Activated CD4-positive, alpha-beta T cell treated with anti-CD3 and anti-CD28 coated beads, Interleukin-2, amount 50 U/mL, for 4 hours (primary cell): ENCODE measurements around the gene SLC22A23.
"Not testable (repeated sequence)": the region's sequence is repeated elsewhere in the genome, so short reads cannot be mapped to it uniquely, and the experiment has no call there.

Experiments
- DNase-seq, 2 experiments: peaks; one replicate each; pipeline ENCODE4 v3.0.0-alpha.2; 2020

The SLC22A23 gene

DNA sequence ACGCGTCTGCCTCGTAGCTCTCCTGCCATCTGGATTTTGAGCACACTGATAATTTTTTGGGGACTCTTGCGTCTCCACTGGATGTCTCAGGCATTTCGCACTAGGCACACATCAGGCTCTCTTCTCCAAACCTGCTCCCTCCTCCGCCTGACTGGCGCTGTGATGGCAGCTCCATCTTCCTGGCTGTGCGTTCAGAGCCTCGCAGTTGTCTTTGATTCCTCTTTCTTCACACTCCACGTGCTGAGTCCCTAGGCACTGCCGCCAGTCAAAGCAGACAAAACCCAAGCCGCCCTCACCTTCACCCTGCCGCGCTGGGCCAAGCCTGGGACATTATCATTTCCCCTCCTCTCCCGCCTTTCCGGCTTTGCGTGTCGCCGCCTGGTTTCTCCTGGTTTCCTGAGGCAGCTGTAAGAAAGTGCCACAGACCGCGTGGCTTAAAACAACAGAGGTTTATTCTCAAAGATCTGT, 197.3 kb downstream of the SLC22A23 start:
- DNase-seq, result peak; percentile 23 to 26

DNA sequence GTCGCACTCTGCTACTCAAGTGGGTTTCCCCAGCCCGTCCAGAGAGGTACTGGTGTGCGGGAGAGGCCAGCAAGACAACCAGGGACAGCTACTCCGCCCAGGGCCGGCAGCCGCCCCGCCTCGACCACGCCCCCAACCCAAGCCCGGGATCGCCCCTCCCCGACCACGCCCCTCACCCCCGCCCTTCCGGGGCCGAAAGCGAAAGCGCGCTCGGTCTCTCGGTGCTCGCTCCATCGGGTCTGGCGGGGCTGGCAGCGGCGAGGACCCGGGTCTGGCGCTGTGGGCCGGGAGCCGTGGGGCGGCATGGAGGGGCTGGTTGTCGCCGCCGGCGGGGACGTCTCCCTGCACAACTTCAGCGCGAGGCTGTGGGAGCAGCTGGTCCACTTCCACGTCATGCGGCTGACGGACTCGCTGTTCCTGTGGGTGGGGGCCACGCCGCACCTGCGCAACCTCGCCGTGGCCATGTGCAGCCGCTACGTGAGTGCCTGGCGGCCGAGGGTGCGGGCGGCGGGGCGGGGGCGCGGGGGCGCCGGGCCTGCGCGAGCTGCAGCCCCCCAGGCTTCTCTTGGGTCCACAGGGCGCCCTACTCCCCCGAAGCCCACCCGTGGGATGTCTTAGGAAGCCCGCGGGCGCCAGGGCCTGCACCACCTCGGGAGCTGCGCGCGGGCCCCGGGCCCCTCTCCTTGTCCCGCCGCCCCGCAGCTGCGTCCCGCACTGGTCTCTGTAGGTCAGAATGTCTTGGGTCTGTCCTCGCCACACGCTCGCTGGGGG, 197.9 kb downstream of the SLC22A23 start, which contains the start of gene PSMG4:
Gene PSMG4 (plus strand): TSS at position 228 of the 771 bp plus-strand sequence. CDS start 76 bp downstream, at position 304.
- DNase-seq, result peak; percentile 92 to 93

DNA sequence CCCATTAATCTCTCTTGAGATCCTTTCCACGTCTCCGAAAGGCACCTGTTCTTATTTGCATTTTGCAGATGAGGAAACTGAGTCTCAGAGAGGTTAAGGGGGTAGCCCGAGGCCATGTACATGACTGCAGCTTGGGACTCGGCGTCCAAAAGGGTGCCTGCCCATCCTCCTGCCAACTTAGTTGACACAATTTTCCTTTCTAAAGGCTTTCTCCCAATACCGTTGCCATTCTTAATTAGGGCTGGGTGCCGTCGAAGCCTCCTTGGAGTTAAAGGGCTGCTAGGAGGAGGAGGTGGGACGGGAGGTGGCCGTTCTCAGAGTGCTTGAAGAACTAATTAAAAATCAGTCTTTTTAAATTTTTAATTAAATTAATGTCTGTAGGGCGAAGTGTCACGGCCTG, 198.6 kb downstream of the SLC22A23 start:
- DNase-seq, result no peak

DNA sequence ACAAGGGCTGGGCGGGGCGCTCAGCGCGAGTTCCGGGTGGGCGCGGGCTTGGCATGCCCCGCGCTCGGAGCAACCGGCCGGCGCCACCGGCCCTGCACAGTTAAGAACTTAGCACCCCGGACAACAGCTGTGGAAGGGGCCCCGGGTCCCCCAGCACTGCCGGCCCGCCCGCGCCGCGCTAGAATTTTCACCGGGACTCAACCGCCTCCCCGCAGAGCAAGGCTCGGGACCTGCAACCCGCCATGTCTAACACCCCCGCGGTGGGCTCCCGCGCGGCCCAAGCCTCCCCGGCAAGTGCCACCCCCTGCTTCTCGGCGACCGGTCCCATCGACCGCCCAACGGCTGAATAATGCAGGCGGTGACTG, 203.3 kb downstream of the SLC22A23 start:
- DNase-seq, result no peak

DNA sequence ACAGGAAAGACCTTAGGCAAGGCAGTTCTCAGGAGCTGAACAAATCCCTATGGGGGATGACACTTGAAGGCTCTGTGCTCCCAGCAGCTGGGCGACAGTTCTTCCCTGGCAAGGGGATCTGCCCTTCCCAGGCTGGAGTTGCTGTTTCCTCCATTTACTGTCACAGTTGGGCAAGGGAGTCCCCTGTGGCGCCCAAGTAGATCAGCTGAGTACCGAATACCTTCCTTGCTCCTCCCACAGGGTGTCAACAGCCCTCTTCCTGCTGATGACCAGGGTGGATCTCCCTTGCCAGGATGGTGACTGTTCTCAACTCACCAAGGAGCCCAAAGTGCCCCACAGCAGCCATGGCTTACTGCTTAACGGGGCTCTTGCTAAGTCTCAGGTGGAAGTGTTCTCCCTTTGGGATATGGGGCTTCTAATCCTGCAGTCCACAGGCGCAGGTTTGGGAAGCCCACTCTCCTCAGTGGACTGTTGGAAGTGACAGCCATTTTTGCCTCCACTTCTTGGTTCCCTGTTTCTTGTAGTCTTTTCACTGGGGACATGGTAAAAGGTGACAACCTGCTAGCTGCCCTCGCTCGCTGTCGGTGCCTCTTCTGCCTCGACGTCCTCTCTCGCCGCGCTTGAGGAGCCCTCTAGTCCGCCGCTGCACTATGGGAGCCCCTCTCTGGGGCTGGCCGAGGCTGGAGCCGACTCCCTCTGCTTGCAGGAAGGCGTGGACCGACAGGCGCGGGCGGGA, 203.8 kb downstream of the SLC22A23 start:
- DNase-seq, result no peak

DNA sequence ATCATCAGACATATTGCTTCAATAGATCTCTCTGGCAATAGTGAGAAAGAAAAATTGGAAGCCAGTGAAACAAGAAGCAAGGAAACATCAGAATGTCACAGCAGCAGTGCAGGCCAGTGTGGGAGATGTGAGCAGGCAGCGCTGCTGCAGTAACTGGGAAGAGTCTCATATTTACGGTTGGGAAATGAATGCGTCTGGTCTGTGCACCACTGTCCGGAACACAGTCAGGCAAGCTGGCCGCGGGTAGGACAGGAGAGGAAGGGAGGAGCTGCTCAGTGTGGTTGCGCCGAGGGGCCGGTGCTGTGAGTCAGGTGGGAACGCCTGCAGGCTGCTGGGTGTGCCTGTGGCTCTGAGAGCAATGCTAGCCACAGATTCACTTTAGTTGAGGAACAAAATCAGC, 204.5 kb downstream of the SLC22A23 start:
- no peak for DNase-seq

DNA sequence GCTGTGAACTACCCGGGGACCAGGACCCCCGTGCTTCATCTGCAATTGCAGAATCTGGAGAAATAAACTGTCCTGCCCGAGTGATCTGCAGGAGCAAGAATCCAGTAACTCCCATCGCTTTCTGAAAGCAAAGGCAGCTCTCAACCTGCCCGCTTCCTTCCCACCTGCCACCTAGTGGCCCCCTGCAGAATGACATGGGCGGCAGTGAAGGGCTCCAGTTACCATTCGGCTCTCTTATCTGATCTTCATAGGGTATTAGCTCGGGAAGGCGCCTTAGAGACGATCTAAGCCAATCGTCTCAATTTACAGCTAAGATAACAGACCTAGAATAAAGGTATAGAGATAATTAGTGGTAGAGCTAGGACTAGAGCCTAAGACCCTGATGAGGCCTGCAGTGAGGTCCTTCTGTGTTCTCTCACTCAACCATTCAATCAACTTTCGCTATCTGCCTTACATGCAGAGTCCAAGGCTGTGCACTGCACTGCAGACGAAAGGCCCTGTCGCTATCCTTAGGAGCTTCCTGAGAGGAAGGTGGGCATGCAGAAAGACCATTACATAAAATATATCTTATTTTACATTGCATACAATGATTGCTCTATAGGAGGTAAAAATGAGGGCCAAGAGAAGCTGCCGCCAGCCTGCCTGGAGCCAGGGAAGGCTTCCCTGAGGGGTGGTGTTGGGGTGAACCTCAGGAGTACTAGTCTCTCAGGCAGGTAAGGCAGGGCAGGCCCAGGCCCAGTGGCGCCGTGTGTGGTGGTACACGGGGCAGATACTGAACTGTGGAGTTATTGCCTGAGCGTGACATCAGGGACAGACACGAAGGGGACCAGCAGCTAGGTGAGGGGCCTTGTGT, 205.2 kb downstream of the SLC22A23 start:
- DNase-seq, result peak; percentile 74 to 77

DNA sequence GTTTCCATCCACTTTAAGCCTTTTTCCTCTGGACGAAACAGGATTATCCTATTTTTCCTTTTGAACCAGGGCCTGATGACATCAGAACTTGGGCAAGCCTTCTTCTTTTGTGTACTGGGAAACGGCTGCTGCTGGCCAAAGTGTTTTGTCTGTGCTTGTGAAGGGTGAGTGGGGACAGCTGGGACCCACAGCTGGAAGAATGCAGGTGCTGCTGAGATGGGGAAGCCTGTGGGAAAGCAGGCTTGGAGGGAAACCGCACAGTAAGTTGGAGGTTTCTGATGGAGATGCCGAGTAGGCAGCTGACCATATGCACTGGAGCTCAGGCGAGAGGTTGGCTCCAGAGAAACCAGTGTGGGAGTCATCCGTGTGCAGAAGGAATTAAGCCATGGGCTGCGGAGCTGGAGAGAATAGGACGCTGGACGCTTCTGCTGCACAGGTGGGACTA, 206.6 kb downstream of the SLC22A23 start:
- DNase-seq, result no peak

DNA sequence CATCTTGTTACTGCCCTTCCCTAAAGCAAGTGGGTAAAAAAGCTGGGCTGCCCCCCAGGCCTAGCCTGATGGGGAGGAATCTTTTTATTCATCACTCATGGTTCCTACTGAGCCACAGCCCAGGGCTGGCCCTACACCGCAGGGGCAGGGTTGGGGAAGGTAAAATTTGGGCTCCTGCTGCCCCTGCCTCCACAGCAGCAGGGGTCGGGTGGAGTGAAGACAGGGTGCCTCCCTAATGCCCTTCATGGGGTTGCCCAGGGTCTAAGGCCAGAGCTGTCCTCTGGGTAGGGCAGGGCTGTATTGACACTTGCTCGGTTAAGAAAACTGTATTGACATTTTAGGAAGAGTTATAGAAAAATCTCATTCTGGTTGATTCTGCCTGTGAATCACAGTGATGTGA, 207.0 kb downstream of the SLC22A23 start:
- DNase-seq, result no peak

DNA sequence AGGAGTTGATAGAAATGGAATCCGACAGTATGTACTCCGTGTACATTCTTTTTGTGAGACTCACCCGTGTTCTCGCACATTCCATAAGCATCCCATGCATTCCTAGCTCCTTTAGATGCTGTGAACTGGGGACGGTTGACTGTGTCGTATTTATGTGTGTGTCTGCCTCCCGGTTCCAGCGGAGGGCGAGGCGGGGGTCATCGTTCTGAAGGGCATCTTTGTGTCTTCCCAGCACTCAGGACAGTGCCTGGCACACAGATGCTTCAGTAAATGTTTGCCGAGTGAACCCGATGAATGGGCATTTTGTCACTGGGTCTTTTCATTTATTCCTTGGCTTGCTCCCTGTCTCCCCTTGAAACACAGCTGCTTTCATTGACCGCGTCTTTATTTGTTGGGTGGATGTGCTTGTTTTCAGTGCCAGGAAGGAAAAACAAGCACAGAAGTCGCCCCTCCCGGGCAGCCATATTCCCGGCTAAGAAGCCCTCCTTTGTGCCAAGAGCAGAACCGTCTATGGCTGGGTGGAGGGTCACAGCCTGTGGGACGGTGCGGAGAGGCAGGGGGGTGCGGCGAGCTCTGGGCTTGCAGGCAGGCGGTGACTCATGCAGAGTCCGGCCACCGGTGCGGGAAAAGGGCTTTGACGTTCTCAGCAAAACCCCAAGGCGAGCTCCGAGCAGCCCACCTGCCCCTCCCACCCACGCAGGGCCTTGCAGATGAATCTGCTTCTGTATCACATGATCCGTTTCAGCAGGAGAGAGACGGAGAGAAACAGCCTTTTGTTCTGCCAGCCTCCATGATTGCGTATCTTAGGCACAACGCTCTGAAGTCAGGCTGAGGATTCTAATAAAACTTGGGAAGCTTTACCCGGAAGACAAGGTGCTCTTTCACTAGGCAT, 209.3 kb downstream of the SLC22A23 start:
- no peak for DNase-seq

DNA sequence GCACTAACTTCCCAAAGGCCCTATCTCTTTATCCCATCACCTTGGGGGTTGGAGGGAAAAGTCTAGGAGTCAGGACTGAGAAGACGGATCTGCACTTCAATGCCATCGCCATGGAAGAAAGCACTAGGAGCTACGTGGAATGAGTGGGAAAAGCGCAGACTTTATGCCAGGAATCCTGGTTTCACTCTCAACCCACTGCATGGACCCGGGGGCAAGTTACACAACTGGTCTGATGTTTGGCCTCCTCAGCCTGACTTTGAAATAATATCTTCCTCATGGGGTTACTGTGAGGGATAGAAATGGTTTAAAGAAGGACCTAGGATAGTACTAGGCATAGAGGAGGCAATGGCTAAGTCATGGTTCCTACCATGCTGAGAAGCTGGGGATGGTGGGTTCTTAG, 211.6 kb downstream of the SLC22A23 start:
- no peak for DNase-seq

DNA sequence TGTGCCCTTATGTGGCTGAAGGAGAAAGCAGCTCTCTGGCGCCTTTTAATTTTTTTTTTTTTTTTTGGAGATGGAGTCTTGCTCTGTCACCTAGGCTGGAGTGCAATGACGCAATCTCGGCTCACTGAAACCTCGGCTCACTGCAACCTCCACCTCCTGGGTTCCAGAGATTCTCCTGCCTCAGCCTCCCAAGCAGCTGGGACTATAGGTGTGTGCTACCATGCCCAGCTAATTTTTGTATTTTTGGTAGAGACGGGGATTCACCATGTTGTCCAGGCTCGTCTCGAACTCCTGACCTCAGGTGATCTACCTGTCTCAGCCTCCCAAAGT, 212.1 kb downstream of the SLC22A23 start:
- not testable (repeated sequence) for DNase-seq

DNA sequence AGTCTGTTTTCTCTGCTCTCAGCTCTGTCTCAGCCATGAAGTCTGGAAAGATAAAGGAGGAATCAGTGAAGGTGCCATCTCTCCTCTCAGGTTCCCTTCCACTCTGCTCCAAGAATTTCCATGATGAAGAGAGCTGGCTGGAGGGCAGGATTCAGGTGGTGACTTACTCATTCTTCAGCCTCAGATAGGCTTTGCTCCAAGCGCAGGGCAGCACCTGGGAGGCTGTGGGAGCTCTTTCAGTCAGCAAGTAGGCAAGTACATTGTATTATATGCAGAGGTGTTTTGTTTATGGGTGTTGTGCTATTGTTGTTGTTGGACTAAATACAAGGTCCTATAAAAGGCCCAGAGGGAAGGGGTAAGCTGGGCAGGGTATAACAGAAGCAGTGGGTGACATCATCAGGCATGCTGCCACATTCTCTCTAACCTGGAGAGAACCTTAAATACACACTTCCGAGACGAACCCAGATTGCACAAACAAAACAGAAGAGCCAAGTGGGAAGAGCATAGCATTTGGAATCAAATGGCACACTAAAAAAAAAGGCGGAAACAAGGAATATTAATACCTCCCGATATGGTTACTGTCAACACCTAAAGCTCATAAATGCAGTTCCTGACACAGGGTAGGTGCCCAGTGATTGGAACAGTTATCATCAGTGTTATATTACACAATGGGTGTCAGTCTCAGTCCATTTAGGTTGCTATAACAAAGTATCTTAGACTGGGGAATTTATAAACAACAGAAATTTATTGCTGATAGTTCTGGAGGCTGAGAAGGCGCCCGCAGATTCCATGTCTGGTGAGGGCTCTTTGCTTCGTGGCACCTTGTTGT, 212.6 kb downstream of the SLC22A23 start:
- DNase-seq, result no peak

DNA sequence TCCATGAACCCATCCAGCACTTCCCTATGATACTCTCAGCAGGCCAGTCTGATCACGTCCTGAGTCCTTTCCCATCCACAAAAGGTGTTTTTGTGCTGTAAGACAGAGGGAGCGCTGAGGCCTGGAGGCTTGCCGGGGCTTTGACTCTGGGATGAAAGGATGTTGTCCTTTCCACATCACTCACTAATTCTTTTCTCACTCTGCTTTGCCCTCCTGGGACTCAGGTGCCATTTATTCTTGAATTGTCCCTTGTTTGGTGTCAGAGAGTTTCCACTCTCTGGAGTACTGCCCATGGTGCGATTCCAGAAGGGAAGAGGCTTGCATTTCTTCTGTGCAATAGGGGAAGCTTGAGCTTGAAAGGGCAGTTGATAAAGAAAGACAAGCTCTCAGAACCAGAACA, 214.1 kb downstream of the SLC22A23 start:
- no peak for DNase-seq

DNA sequence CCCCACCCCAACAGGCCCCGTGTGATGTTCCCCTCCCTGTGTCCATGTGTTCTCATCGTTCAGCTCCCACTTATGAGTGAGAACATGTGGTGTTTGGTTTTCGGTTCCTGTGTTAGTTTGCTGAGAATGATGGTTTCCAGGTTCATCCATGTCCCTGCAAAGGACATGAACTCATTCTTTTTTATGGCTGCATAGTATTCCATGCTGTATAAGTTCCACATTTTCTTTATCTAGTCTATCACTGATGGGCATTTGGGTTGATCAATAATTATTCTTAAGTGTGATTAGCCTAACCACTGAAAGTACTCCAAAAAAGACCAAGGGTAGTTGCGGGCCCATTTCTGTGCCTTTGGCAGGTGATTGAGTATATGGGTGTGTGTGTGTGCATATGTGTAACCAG, 215.1 kb downstream of the SLC22A23 start:
- not testable (repeated sequence) for DNase-seq

DNA sequence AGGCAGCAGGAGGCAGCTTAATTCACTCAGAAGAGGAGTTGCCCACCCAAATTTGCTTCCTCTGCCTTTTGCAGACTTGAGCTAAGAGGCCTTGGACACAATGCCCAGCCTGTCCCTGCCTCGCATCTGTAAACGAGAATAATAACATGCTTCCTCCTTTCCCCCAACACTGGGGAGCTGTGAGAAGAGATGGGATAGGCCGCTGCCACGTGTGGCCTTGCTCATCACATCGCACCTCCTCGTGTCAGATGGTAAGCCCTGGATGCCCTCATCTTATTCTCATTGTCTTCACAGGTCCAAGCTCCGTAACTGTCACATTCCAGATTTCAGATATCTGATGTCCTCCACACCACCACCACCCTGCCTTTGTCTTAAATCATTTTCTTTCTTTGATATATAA, 216.3 kb downstream of the SLC22A23 start:
- no peak for DNase-seq

DNA sequence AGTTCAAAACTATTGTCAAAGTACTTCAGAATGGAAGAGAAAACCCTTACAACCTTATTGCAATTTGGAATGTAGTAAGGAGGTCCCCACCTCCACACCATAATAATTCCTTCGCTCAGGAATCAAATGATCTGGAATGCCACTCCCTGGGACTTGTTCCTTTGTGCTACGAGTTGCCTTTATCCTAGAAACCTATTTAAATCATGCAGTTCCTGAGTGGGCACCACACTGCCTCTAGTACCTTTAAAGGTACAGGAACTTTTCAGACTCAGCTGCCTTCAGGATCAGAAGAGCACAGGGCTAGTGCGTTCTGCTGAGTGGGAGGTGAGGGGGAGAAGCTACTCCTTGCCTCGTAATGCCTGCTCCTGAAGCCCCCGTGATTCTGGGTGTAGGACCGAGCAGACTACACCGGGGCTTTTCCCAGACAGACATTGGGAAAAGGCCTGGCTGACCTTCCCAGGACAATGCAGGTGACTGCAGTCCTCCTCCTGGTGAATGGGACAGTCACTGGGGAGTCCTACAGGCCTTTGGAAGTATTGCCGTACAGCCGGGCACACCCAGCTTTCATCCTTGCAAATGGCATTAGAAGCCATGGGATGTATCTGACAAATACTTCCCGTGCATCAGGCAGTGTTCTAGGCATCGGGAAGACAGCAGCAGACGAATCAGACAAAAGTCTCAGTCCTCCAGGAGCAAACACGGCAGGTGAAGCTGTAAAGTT, 217.6 kb downstream of the SLC22A23 start:
- no peak for DNase-seq

DNA sequence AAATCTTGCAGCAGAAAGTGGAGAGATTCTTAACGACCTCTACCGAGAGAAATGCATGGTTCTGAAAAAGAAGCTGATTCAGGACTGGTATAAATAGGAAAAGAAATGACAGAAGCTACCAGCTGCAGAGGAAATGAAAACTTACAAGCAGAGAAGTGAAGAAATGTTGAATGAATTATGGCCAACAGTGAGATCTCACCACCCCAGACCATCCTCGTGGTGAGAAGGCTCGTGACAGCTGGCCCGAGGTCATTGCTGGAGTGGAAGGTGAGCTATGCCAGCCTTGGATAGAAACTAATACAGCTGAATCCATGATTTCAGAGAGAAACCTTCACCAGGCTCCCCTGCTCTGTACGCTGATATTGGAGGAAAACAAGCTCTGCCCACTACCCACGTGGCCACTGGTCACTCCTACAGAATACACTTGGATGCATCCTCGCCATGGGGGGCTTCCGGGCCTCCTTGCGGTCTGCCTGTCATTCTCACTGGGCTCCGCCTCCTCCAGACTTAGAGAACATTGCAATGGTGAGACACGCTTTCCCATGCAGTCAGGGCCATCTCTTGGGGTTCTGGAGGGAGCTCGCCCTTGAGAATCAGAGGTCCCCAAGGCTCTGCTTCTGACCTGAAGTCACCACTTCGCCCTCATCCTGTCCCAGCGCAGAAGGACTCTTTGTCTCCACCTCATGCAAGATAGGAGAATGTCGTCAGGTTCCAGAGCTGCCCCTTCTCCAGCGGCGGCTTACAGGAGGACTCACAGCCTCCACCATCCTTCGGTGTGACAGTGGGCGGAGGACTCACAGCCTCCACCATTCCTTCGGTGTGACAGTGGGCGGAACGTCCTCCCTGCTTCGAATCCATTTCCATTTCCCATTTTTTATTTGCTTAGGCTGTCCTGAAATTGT, 218.8 kb downstream of the SLC22A23 start:
- DNase-seq, result no peak

DNA sequence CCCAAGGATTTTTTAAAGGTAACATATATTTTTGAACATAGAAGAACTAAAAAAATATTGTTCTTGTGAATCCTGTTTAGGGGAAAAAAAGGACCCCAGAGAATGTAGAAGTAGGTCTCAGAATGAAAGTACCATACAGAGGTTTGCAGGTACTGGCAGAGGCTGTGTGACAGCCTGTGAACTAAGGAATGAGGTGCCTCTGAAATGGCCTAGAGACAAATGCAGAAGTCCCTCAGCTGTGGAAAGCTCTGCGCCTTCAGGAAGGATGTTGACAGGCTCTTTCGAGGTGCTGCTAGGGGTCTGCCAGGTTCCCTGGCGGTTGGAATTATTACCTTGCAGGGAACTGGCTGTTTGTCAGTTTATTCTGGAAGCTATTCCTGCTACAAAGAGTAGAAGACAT, 220.8 kb downstream of the SLC22A23 start:
- DNase-seq, result no peak

DNA sequence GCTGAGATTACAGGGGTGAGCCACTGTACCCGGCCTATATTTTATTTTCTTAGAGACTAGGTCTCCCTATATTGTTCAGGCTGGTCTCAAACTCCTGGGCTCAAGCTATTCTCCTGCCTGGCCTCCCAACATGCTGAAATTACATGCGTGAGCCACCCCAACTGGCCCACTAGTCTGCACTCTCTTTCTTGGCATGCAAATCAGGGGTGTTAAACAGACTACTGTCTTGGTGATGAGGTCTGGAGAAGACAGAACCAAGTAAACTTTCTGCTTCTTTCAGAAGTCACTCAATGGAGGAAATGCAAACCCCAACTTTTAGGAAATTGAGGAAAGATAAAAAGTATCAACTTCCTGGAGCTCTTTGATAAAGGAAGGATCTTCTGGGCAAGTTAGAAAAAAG, 221.4 kb downstream of the SLC22A23 start:
- DNase-seq, result no peak
